Rectal smooth muscle tissue (tissue), 1 donor: ENCODE measurements around the gene HOXB1.

Experiments
- H3K27ac ChIP-seq: one replicate; pipeline ENCODE4 v1.7.0; 2013; ENCODE audit warnings: low read depth, low read length, inconsistent platforms
- H3K27me3 ChIP-seq: one replicate; pipeline ENCODE4 v1.7.0; 2013; ENCODE audit warnings: low read length; ENCODE audit not compliant: control insufficient read depth, insufficient read depth
- H3K36me3 ChIP-seq: one replicate; pipeline ENCODE4 v1.7.0; 2013; ENCODE audit warnings: low read length; ENCODE audit not compliant: control insufficient read depth, insufficient read depth
- H3K4me1 ChIP-seq: one replicate; pipeline ENCODE4 v1.7.0; 2013; ENCODE audit warnings: low read length; ENCODE audit not compliant: control insufficient read depth, insufficient read depth
- H3K4me3 ChIP-seq: one replicate; pipeline ENCODE4 v1.7.0; 2013; ENCODE audit warnings: low read length
- H3K9ac ChIP-seq: one replicate; pipeline ENCODE4 v1.7.0; 2013; ENCODE audit warnings: low read length

HOXB1 gene

DNA sequence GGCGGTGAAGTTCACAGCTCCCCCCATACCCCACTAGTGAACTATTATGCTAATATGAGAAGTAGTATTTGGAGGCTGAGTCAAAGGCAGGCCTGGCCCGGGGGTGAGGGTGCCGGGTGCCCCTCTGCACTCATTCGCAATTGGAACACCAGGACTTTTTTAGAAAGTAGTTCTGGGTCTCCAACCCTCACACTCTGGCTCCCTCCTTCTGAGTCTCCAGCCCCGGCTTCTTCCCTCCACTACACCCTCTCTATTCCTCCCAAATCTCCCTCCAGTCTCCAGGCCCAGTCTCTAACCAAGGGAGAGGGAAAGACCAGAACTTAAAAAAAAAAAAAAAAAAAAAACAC is 25.4 kb upstream of the HOXB1 start:
- no peaks in the 10 kb centered on the region for H3K36me3 ChIP-seq
- peaks cover 67% of the 10 kb centered on the region for H3K4me1 ChIP-seq
- no peak overlapping the region for H3K9ac ChIP-seq
- no peaks in the 10 kb centered on the region for H3K27me3 ChIP-seq
- H3K4me3 ChIP-seq: peak overlapping the region; percentile 50
- peak overlapping the region; percentile 98 for H3K27ac ChIP-seq

DNA sequence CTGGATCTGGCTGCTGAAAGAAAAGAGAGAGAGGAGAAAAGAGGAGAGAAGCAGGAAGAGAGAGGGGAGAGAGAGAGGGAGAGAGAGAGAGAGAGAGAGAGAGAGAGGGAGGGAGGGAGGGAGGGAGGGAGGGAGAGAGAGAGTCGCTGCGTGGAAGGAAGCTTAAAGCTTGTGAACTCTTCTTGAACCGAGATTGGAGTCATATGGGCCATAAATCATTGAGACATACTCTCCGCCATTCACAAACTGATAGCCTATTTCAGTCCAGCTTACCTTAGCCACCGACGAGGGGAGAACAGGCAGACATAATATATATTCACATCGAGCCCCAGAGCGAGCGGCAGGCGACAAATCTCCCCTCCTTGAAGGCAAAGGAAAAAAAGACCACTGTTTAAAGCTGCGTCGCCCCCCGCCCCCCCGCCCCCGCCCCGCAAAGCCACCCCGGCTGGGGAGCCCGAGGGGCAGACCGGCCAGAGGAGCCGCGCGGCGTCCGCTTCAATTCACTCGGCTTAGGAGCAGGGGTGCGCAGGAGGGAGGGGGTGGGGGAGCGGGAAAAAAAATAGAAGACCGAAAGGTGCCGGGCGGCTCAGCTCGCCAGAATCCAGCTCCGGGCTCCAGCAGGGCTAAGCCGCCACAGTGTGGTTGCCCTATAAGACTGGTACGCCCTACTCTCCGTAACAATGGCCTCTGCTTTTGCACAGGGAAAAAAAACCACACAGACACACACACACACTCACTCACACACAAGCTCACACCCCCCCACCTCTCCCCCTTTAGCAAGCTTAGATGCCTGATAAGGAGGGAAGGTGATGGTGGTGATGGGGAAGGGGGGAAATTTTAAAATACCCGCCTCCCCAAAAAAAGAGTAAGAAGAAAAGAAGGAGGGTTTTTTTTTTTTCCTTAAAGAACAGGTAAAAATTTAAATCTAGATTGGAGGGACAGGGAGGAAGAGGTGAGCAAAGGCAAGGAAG is 24.7 kb upstream of the HOXB1 start:
- H3K4me1 ChIP-seq: peaks cover 67% of the 10 kb centered on the region
- no peaks in the 10 kb centered on the region for H3K36me3 ChIP-seq
- peak overlapping the region; percentile 50 for H3K4me3 ChIP-seq
- H3K9ac ChIP-seq: no peak overlapping the region
- H3K27me3 ChIP-seq: no peaks in the 10 kb centered on the region
- peak overlapping the region; percentile 98 for H3K27ac ChIP-seq

DNA sequence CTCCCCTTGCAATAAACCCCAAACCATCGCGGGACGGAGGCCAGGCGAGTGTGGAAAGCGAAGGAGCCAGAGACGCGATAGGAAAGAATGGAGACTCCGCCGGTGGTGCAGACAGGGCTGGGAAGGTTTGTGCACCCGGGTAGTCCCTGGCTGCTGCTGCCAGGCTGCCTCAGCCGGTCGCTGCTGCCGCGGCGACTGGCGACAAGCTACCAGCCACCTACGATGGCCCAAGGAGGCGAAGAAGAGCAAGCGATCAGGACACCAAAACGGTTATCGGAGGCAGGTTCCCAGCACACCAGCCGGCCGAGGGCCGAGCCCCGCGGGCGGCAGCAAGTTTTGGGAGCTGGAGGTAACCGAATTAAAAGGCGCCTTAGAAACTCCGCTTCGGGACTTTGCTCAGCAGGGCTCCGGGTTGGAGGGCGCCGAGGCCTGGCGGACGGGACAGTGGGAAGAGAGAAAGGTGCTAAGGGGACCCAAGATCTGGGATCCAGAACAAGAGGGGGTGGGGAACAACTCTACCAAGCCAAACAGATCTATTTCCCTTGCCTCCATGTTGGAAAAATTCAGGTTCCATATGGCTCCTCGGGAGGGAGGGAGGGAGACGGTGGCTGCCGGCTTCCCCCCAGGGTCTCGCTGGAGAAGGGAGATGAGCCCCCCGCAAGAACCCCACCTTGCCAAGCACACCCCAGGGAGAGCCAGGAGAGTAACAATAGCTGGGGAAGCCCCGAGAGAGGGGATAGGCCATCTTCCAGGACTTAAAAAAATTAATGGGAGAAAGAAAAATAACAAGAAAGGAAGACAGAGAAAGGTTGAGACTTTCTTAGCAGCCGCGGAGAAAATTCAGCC is 23.8 kb upstream of the HOXB1 start:
- H3K36me3 ChIP-seq: no peaks in the 10 kb centered on the region
- H3K27me3 ChIP-seq: no peaks in the 10 kb centered on the region
- H3K9ac ChIP-seq: peak overlapping the region; percentile 16
- peaks cover 66% of the 10 kb centered on the region for H3K4me1 ChIP-seq
- H3K4me3 ChIP-seq: peak overlapping the region; percentile 34
- H3K27ac ChIP-seq: peak overlapping the region; percentile 98

DNA sequence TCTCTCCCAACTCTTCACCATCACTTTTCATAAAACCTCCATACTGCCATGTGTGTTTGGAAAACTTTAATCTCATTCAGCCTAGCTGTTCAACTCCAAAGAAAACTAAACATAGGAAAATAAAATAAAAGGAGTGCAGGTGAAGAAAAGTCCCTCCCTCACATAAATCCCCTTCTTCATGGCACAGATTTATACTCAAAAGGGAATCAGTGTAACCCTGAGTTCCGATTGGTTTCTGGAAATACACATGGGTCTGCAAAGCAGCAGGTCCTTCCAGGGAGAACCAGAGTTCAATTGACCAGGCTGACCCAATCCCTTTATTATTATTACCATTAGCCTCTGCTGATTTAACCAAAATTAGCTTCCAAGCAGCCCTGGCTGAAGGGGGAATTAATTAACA is 23.0 kb upstream of the HOXB1 start:
- H3K9ac ChIP-seq: no peak overlapping the region
- no peaks in the 10 kb centered on the region for H3K27me3 ChIP-seq
- peak overlapping the region; percentile 98 for H3K27ac ChIP-seq
- peaks cover 62% of the 10 kb centered on the region for H3K4me1 ChIP-seq
- H3K4me3 ChIP-seq: peak overlapping the region; percentile 34
- H3K36me3 ChIP-seq: no peaks in the 10 kb centered on the region

DNA sequence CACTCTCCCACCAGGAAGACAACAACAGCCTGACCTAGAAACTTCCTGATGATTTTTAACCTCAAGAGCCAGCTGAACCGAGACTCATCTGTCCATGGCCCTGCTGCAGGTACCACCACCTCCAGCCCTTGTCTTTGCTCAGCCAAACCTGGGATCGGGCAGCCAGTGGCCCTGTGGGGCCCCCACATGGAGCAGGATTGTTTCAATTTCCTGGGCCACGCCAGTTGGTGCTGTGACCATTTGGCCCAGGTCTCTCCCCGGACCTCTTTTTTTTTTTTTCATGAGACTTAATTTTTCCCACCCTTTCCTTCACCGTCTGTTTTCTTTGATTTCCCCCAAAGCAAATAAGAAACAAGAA is 22.4 kb upstream of the HOXB1 start:
- H3K27me3 ChIP-seq: no peaks in the 10 kb centered on the region
- H3K27ac ChIP-seq: peak overlapping the region; percentile 98
- H3K36me3 ChIP-seq: no peaks in the 10 kb centered on the region
- no peak overlapping the region for H3K4me3 ChIP-seq
- H3K9ac ChIP-seq: no peak overlapping the region
- peaks cover 60% of the 10 kb centered on the region for H3K4me1 ChIP-seq

DNA sequence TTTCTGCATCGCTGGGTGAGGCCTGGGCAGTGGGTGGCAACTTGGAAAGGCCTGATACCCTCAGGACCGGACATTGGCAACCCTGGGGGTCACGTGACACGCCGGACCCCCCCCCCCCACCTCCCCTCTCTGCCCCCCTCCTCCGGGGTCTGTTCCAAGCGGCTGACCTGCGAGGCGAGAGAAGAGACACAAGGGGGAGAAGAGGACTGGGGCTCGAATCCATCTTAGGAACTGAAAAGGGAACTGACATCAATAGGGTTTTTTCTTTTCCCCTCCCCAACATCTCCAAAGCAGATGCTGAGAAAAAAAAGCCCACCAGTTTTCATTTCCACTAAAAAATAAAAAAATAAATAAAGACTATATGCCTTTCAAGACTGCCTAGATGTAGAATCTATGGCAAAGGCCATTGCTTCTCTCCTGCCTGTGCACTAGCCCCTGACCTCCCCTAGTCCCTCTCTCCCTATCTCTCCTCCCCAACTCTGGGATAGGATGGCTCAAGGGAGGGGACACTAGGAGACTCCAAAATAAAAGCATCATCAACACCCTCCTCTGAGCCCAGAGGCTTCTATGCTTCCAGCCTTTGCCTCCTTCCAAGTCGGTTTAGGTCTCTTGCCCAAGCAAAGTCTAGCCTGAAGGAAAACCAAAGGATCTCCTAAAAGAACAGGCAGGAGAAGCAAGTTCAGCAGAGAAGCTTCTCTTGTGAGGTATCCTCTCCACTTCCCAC is 21.8 kb upstream of the HOXB1 start:
- Histone ChIP-seq H3K27me3 (no peaks in the 10 kb centered on the region), H3K9ac (no peak overlapping the region), H3K27ac (peak overlapping the region; percentile 98), H3K4me1 (peaks cover 59% of the 10 kb centered on the region), H3K4me3 (peak overlapping the region; percentile 37), H3K36me3 (no peaks in the 10 kb centered on the region)

DNA sequence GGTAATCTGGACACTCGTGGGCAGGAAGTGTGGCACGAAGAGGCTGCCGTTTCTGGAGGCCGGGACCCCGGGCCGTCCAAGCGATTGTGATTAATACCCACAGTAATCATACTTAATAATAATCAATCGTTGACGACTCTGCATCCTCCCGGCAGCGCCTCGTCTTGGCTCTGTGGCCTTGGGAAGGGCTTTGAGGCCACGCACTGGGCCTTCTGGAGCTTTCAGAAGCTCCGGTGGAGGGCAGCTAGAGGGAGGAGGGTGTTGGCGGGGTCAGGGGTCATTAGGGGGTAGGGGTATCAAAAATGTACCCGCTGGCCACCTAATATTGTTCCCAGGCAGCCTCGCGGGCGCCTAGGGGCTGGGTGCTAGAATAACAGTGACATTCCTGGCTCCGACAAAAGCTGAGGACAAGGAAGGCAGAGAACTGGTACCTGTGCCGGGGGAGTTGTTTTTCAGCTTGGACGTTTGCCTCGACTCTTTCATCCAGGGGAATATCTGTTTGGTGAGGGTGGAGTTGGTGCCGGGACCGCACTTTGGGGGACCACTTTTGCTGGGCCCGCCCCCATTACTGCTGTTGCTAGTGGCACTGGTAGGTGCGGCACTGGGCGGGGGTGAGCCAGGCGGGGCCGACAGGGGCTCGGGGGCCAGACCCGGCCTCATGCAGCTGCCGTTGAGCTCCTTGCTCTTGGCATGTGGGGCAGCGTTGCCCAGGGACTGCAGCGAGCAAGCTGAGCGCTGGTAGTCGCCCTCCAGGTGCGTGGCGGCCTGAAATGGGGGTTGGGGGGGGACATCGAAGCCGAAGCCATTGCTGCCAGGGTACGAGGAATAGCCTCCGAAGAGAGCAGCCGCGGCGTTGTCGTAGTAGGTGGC is 21.0 kb upstream of the HOXB1 start:
- Histone ChIP-seq H3K27ac (peak overlapping the region; percentile 98), H3K36me3 (no peaks in the 10 kb centered on the region), H3K27me3 (no peaks in the 10 kb centered on the region), H3K9ac (no peak overlapping the region), H3K4me1 (peaks cover 58% of the 10 kb centered on the region), H3K4me3 (no peak overlapping the region)

DNA sequence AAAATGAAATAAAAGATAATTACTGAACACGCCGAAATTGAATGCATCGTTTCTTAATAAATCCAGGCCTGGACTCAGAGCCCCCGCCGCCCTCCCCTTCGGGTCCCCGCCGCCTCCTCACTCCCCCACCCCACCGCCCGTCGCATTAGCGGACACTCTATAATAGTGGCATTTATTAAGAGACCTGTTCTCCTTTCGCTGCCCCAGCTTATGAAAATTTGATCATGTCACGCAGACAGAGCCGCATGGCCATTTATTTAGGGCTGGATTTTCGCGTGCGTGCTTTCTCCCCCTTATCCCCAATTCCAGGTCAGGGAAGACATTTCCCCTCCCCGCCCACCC is 20.4 kb upstream of the HOXB1 start:
- Histone ChIP-seq H3K4me3 (no peak overlapping the region), H3K36me3 (no peaks in the 10 kb centered on the region), H3K27ac (peak overlapping the region; percentile 98), H3K27me3 (no peaks in the 10 kb centered on the region), H3K4me1 (peaks cover 59% of the 10 kb centered on the region), H3K9ac (no peak overlapping the region)

DNA sequence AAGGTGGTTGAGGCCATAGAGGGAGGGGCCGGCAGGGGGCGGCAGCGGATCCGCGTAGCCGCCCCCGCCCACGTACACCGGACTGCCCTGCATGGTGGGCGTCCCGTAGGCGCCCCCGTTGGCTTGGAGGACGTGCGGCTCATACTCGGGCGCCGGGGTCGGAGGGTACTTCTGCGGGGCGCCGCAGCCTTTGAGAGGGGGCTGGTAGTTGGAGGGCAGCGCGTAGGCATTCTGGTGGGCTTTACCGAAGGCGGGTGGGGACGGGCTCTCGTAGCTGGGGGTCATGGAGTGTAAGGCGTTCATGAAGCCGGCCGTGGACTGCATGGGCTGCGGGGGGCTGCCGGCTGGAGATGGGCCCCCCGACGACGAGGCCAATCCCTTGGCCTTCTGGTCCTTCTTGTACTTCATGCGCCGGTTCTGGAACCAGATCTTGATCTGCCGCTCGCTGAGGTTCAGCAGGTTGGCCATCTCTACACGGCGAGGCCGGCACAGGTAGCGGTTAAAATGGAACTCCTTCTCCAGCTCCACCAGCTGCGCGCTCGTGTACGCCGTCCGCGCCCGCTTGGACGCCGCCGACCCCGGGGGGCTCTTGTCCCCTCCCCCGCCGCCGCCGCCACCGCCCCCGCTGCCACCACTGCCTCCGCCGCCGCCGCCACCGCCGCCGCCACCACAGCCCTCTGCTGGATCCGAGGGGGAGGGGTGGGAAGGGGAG is 19.8 kb upstream of the HOXB1 start:
- Histone ChIP-seq H3K36me3 (no peaks in the 10 kb centered on the region), H3K9ac (no peak overlapping the region), H3K4me3 (no peak overlapping the region), H3K4me1 (peaks cover 59% of the 10 kb centered on the region), H3K27ac (peak overlapping the region; percentile 98), H3K27me3 (no peaks in the 10 kb centered on the region)

DNA sequence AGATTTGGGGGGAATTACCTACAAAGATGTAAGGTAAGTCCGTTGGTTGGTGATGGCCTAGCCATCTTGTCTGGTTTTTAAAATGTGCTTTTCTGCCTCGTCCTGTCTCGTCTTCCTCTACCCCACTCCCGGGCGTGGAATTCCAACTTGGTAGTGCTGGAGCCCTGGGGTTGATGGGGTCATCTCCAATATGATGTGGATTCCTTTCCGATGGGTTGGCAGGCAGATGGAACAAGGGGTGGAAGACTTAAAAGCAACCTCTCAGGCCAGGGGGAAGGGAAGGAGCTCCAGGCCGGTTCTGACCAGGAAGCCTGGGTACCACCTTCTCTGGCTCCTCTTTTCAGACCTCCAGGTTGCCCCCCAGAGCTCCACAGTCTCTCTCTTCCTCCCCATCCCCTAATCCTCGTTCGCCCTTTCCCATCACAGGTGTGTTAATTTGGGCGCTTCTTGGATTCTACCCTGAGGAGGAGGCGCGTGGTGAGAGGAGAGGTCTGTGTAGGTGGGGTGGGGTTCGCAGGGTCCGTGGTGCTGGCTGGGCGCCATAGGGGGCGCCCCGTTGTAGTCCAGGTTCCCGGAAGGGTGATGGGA is 19.2 kb upstream of the HOXB1 start:
- H3K27me3 ChIP-seq: no peaks in the 10 kb centered on the region

DNA sequence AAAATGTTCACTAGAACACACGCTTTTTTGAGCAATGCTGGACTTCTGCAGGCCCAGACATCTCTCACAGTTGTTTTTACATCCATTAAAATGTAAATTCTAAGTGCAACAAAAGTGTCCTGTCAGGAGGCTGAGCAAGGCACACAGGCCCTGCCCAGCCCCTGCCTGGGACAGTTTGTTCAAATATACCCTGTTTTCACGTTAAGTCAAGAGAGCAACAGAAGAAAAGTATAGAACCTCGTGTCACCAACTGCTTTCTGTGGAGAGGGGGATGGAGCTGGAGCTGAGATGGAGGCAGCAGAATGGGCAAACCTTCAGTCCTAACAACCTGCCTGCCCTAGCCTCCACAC is 18.4 kb upstream of the HOXB1 start:
- Histone ChIP-seq H3K4me1 (peaks cover 67% of the 10 kb centered on the region), H3K27ac (peak overlapping the region; percentile 98), H3K27me3 (no peaks in the 10 kb centered on the region), H3K4me3 (no peak overlapping the region), H3K9ac (no peak overlapping the region), H3K36me3 (no peaks in the 10 kb centered on the region)

More for the DNA sequence above, 19.2 kb upstream of the HOXB1 start:
- H3K4me1 ChIP-seq: peaks cover 66% of the 10 kb centered on the region
- H3K36me3 ChIP-seq: no peaks in the 10 kb centered on the region
- peak overlapping the region; percentile 6 for H3K4me3 ChIP-seq
- H3K9ac ChIP-seq: no peak overlapping the region
- H3K27ac ChIP-seq: peak overlapping the region; percentile 98
